GOT3 (cell line): ENCODE measurements around the gene DEPP1.
"Not testable (repeated sequence)": the region's sequence is repeated elsewhere in the genome, so short reads cannot be mapped to it uniquely, and the experiment has no call there.

Experiments used
- DNase-seq: peaks from one replicate; lab custom pipeline; 2025; ENCODE audit warnings: mixed read lengths; lab: John Stamatoyannopoulos, UW

Gene DEPP1, protein sequence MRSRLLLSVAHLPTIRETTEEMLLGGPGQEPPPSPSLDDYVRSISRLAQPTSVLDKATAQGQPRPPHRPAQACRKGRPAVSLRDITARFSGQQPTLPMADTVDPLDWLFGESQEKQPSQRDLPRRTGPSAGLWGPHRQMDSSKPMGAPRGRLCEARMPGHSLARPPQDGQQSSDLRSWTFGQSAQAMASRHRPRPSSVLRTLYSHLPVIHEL

GRCh38 chr10:44978570-44979280 is at the start of gene DEPP1:
TSS of gene DEPP1 (minus strand) at chr10:44978809. CDS start at chr10:44978030, 779 bp downstream.
- peak; percentile 33 for DNase-seq

- DNase-seq, result no peak
Measured at GRCh38 chr10:45023426-45023825, 44.8 kb upstream of the DEPP1 start.

GRCh38 chr10:45015590-45015989 is 37.0 kb upstream of the DEPP1 start:
- DNase-seq, result no peak

DNA sequence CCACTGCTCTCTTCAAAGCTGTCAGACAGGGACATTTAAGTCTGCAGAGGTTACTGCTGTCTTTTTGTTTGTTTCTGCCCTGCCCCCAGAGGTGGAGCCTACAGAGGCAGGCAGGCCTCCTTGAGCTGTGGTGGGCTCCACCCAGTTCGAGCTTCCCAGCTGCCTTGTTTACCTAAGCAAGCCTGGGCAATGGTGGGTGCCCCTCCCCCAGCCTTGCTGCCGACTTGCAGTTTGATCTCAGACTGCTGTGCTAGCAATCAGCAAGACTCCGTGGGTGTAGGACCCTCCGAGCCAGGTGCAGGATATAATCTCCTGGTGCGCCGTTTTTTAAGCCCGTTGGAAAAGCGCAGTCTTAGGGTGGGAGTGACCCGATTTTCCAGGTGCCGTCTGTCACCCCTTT is 35.9 kb upstream of the DEPP1 start:
- DNase-seq, result not testable (repeated sequence)

DNA sequence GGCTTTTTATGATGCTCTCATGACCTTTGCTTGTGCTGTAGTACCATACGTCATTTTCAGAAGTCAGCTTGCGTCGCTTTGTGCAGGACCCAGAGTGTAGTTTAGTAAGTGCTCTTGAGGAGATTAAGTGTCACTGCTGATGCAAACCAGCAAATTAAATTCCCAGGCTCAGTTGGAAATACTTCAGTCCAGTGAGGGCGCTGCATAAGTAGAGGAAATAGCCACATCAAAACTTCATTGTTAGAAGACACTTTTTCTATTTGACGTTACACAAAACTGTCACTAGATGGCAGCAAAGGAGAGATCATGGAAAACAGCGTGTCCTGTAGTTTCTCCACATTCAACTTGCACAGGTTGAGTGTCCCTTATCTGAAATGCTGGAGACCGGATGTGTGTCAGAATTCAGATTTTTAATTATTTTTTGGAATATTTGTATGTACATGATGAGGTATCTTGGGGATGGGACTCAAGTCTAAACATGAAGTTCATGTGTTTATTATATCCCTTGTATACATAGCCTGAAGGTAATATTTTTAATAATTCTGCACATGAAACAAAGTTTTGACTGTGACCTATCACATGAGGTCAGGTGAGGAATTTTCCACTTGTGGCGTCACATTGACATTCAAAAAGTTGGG is 30.0 kb upstream of the DEPP1 start:
- DNase-seq, result peak; percentile 7

- no peak for DNase-seq
Measured at GRCh38 chr10:45006276-45007030, 27.8 kb upstream of the DEPP1 start.

- no peak for DNase-seq
Measured at GRCh38 chr10:45005284-45005683, 26.7 kb upstream of the DEPP1 start.

- DNase-seq, result no peak
Measured at GRCh38 chr10:45004661-45005060, 26.1 kb upstream of the DEPP1 start.

DNA sequence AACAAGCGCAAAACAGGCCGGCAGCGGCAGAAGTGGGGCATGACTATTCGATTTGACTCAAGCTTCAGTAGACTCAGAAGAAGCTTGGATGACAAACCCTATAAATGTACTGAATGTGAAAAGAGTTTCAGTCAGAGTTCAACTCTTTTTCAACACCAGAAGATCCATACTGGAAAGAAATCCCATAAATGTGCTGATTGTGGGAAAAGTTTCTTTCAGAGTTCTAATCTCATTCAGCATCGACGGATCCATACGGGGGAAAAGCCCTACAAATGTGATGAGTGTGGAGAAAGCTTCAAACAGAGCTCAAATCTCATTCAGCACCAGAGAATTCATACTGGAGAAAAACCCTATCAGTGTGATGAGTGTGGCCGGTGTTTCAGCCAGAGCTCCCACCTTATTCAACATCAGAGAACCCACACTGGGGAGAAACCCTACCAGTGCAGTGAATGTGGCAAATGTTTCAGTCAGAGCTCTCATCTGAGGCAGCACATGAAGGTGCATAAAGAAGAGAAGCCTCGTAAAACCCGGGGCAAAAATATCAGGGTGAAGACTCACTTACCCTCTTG is 24.9 kb upstream of the DEPP1 start:
- no peak for DNase-seq

GRCh38 chr10:45001381-45002148 is 23.0 kb upstream of the DEPP1 start:
- no peak for DNase-seq

DNA sequence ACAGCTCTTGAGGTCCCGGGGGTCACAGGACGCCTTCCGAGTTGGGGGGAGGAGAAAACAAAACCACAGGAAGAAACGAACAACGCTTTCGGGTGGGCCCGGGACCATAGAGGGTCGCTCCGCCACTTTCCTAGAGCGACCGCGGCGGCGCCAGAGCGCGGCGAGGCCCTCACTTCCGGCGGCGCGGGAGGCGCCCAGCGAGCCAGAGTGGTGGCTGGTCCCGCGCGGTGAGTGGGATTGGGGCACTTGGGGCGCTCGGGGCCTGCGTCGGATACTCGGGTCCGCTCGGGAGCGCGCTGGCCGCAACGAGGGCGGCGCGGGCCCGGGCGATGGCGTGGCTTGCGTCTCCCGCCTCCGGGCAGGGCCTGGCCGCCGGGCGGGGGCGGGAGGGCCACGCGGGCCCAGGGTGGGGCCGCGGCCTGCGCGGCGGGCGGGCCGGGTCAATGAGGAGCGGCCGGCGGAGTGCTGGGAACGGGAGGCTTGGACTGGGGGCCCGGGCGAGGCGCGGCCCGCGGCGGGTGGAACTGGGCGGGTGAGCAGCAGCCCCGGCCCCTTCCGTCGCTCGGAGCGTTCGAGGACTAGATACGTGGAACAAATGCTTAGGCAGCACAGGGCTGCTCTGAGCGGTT is 22.3 kb upstream of the DEPP1 start, which contains the start of gene ZNF22:
Gene ZNF22, plus strand, starts transcription at position 172 of the 629 bp plus-strand sequence. CDS start 2,446 bp downstream, outside the sequence.
- peak; percentile 48 for DNase-seq

- DNase-seq, result peak; percentile 28
Measured at GRCh38 chr10:45000138-45000751, 21.6 kb upstream of the DEPP1 start.

DNA sequence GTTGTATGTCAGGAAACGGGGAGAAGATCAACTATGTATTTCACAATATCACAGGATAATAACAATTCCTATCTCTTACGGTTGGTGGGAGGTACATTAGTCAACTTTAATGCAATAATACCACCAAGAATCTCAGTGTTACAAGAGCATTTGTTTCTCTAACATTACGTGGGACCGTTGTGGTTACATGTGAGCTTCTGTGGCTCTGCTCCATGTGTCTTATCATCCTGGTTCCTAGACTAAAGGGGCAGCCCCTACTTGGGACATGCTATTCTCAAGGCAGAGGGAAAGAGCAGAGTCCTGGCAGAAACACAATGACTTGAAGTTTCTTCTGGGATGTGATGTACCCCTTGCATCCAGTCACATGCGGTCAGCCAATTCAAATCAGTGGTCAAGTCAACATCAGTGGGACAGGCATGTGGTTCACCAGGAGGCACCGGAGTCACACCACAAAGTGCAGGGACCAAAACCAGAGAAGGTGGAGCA is 19.6 kb upstream of the DEPP1 start:
- no peak for DNase-seq

DNA sequence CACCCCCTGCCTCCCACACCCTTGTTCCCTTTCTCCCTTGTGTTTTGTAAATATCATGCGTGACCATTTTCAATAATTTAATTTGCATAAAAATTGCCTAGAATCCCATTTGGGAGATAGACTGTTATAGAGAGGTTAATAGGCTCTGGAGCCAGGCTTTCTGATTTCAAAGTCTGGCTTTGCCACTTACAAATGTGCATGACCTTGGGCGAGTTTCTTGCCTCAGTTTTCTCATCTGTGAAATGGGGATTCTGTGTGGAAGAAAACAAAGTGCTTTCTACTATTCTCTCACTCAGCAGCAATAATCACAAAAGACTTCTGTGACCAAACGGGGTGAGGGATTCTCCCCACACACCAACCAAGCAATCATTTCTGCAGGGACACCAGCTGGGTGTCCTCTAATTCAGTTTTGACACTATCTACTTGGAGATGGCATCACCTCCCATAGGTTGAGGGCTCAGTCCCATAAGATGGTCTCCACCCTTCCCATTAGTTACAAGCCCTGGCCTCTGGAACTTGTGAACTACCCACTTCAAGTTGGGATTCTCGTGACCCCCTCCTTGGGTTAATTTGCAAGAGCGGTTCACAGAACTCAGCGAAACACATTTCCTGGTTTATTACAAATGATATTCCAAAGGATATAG is 18.6 kb upstream of the DEPP1 start:
- DNase-seq, result no peak

GRCh38 chr10:44995914-44996669 is 17.5 kb upstream of the DEPP1 start:
- DNase-seq, result no peak

DNA sequence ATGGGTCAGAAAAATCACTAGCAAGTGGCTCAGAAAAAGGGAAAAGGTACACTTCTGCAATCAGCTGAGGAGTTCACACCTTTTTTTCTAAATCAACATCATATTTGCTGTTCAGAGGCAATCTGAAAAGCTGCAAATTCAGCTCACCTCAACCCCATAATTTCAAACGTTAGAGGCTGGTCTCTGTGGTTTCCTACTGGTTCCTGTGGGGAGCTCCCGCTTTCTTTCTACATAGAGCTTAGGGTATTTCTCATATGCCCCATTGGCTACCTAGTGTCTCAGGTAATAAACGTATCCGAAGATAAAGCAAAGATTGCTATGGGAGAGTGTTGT is 16.9 kb upstream of the DEPP1 start:
- no peak for DNase-seq

- DNase-seq, result no peak
Measured at GRCh38 chr10:44994752-44995530, 16.3 kb upstream of the DEPP1 start.
